HG03103 (cell line): ENCODE measurements around the gene SPTB.
"Not testable (repeated sequence)": the region's sequence is repeated elsewhere in the genome, so short reads cannot be mapped to it uniquely, and the experiment has no call there.

Source experiments
- ATAC-seq: cut with Tn5 transposase; IDR thresholded peaks from one replicate; pipeline ENCODE4 v1.9.1; 2021; ENCODE audit warnings: low read depth; ENCODE audit not compliant: unreplicated experiment

Gene SPTB

GRCh38 chr14:64825006-64825405 is 54.7 kb downstream of the SPTB start:
- no peak for ATAC-seq

- ATAC-seq, result no peak
Measured at GRCh38 chr14:64824471-64824870, 55.2 kb downstream of the SPTB start.

DNA sequence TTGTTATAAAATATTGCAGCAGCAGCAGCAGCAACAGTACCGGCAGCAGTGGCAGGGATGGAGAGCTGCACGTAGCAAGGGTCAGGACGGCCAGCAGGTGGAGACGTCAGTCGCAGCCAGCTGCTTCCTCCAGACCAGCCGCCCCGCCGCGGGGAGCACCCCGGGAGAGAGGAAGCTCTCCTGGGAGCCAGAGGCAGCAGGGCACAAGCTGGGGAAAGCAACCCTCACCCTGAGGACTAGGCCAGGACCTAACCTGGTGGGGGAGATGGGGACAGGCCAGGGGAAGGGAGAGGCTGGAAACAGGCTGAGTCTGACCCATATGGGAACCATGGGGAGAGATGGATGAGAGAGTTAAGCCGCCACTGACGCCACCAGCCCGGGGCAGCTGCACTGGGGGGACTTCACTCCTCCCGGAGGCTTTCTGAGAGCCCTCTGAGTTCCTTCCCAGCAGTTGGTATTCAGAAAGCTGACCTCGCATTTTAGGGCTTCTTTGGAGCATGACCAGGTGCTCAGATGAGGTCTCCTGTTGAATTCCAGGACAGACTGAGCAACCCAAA is 56.3 kb downstream of the SPTB start:
- ATAC-seq, result peak; percentile 65

DNA sequence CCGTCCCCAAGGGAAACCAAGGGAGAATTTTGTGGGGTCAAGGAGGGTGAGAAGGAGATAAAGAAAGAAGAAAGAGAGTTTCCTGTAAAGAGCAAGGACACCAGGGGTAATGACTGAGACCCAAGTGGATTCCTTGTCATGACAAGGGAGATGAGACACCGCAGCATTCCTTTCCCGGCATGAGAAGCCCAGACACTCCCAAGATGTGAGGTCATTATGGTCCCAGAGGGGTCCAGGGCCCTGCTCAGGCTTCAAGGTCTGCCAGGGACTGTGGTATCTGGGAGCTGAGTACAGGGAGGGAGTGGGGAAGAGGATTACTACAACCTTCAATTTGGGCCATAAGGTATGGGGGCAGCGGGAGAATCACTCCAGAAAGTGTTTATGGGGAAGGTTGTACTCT is 58.1 kb downstream of the SPTB start:
- no peak for ATAC-seq

DNA sequence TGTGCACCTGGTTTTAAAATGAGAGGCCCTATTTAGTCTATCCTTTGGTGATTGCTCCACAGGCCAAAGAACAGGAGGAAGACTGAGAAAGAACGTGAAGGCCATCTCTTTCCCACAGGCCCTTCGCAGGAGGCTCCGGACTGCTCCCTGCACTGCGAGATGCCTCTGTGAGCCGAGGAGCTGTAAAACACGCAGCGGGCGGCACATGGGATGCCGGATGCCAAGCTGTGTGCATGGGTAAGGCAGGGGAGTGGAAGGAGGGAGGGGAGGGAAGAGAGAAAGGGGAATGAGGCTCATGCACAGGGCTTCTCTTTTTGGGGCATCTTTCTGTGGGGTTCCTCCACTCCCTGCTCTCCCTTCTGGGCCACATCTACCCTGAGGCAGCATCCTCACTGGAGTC is 61.6 kb downstream of the SPTB start:
- ATAC-seq, result no peak

DNA sequence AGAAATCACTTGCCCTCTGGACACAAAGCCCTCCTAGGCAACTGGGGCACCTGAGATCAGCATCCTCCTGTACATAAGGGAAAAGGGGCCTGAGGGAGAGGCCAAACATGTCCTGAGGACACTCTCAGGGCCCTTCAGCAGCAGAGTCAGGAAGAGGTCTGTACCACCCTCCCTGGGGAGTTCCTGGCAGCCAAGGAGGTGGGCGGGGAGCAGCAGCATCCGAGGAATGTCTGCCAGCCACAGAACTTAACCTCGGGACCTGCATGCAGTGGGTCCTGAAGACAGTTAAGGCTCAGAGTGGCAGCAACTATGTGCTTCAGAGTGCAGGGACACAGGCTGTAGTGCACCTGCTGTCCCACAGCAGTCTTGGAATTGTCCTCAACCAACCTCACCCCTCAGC is 62.1 kb downstream of the SPTB start:
- no peak for ATAC-seq

DNA sequence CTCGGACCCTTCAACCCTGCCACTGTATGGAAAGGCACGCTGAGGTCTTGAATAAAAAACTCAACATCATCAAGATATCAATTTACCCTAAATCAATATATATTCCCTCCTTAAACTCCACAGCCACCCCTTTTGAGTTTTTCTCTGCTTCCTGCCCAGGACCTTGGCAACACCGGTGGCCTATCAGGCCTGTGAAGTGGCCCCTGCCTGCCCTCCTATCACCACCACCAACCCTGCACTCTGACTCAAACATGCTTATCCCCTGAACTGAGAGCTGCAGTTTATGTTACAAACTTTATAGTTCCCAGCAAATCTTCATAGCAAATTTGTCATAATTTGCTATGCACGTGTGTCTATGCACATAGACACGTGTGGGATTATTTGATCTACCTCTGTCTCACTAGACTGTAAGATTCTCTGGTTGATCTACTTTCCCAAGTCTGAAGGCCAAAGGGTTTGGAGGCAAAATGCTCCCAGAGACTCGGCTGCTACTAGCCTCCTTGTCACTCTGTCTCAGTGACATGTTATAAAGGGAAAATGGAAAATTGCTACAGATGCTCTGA is 63.4 kb downstream of the SPTB start:
- ATAC-seq, result no peak

DNA sequence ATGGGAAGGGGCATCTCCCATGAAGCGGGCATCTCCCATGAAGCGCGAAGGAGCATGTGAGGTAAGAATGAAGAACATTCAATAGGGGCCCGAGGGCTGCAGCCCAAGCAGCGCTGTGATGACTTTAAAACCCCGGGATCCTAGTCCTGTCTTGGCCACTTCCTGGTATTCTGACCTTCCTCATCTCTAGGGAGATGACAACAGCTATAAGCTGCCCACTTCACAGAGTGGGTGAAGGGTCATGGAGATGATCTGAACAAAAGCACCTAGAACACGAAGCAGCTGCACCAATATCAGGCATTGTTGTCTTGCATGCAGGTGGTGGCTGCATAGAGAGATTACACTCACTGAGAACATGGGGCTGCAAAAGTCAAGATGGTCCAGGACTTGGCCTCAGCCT is 64.5 kb downstream of the SPTB start:
- no peak for ATAC-seq

DNA sequence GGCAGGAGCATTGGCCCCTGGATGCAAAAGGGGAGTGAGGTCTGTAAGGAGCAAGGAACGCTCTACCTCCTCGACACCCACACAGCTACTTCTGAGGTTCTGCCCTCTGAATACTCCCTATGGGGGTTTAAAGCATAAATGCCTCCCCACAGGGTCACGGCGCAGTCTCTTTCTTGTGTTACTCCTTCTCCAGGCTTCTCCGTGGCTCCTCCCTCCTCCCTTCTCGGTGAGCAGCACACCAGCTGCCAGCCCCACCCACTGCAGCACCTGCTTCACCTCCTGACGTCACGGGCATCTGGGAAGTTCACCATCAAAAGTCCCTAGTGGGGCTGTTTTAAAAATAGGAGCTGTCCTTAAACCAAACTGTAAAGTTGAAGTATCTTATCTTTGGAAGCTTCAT is 67.3 kb downstream of the SPTB start:
- no peak for ATAC-seq

DNA sequence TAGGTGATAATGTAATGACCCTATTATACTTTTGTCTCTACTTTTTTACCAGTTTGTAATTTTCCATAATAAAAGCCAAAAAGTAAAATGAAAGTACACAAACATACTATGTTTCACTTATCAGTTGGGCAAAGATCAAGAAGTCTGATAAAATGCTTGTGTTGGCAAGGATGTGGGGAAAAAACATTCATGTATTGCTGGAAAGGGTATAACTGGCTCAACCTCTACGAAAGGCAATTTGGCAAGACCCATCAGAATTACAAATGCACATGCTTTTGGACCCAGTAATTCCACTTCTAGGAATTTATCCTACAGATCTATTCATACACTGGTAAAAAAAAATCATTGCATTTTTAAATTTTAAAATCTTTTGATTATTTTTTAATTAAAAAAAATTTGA is 68.0 kb downstream of the SPTB start:
- no peak for ATAC-seq

GRCh38 chr14:64808449-64808848 is 71.3 kb downstream of the SPTB start:
- no peak for ATAC-seq

DNA sequence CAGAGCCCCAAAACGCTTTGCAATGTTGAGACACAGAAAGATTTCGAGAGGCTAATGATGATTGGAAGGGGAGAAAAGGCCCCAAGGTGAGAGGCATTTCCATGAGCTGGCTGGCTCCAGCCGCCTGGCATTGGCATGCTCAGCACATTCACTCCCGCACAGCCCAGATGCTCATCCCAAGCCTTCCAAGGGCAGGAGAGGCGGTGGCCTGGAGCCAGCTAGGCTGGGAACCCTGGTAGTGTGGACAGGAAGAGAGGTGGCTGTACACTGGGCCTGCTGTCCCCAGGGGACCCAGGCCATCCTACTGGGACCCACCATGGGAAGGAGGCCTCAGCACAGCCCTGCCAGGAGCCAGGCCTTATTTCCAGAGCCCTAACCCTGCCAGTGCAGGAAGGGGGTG is 72.2 kb downstream of the SPTB start:
- ATAC-seq, result no peak

GRCh38 chr14:64806862-64807495 is 72.7 kb downstream of the SPTB start:
- no peak for ATAC-seq

- no peak for ATAC-seq
Measured at GRCh38 chr14:64806202-64806861, 73.4 kb downstream of the SPTB start.

- ATAC-seq, result not testable (repeated sequence)
Measured at GRCh38 chr14:64805646-64806045, 74.1 kb downstream of the SPTB start.

DNA sequence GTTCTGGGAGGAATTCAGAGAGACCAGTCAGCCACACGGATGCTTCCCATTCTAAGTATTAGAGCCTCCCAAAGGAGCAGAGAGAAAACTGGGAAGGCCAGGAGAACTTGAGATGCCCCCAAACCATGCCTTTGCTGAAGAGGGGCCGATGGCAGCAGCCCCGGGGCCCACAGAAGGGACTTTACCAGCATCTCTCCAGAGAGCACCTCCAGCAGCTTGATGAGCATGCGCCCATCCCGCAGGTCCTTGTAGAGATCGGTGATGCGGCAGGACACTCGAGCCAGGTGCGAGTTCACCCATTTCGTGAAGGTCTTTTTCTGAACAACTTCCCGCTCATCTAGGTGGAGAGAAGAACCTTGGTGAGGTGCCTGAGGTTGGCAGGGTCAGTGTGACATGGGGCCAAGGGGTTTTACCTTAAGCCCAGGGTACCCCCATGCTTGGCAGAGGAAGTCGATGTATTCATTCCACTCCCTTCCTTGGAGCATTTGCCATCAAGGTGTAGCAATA is 74.9 kb downstream of the SPTB start:
- ATAC-seq, result no peak

DNA sequence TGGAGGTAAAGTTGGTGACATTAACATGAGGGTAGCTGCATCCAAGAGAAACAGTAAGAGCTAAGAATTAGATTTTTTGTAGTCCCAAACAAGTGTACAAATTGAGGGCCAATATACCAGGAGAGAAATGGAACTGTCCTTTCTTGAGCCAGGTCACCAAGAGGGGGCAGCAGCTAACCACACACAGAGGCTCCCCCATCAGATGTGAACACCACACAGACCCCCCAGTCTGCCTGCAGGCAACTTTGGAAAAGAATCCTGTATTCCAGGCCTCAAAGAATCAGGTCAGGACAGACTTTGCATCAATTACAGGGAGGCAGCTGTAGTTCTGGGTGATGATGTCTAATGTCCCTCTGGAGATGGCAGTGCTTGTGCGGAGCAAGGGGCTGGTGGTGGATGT is 77.9 kb downstream of the SPTB start:
- ATAC-seq, result no peak

DNA sequence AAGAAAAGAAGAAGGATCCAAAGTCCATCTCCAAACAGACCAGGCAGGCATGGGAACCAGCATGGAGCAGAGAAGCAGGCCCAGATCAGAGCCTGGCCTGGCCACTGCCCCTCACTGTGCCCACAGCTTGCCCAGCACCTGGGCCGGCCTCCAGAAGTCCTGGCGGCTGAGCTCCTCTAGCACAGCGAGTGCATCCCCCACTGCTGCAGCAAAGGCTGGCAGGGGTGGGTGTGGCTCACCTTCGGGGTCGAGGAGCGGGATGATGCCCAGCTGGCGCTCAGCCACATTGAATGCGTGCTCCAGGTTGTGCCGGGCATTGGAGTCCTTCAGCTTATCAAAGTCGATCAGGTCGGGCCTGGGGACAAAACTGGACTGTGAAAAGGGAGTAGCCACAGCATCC is 78.7 kb downstream of the SPTB start:
- no peak for ATAC-seq

DNA sequence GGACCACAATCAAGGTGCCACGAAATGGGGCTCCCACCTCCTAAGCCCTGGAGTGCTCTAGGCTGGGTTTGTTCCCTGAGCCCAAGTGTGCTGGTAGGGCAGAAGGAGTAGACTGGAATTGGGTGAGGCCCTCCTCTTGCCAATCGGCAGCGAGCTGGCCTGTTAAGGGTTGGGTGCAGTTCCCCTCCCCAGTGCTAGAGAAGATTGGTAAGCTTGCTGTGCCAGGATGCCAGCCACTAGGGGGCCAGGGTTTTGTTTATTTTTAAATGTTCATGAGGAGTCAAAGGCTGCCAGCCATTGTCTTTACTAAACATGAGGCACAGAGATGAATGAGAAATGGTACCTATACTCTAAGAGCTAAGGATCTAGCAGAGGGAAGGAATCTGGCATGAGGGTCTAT is 79.7 kb downstream of the SPTB start:
- no peak for ATAC-seq

DNA sequence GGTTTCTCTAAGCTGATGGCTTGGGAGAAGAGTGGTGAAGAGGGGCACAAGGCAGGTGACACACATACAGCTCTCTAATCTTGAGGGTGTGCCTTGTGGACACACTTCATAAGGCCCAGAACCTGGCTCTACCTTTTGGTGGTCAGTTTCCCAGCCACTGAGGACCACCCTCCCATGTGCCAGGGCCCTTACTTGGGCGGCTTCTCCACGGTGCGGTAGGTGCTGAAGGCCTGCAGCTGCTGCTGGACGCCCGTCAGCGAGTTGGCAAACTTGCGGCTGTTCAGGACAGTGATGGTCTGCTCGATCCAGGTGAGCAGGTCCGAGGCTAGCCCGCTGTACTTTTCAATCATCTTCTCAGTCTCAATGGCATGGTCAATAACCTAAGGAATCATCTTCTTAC is 80.2 kb downstream of the SPTB start:
- ATAC-seq, result no peak

DNA sequence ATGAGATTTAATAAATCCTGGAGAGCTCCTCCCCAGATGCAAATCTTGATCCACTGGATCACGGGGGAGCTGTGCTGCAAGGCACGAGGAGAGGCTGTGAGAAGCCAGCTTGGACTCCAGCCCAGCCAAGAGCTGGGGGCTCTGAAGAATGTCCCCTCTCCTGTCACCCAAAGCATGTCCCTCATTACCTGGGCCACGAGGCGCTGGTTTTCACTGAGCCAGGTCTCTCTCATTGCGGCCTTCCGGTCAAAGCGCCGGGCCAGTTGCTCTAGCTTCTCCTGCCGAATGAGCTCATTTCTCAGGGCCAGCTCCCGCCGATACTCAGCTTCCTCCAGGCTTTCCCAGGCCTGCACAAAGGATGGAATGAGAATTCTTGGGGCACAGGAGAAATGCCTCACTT is 83.3 kb downstream of the SPTB start:
- no peak for ATAC-seq

DNA sequence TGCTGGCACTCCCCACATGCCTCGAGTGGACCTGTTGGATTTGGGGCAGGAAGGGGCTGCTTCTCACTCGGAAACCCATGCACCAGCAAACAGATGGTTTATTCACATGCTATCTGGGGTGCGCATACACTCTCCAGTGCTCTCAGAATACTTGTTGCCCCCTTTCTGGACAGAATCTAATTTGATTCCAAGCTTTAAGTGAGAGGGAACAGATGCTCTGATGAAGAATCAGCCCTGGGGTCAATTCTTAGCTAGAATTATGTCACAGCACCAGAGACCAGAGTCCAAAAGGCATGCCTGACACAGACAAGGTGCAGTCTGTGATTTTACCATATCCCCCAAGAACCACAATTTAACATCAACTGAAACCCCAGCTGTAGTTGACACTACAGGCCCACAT is 83.8 kb downstream of the SPTB start:
- no peak for ATAC-seq
